H9 (cell line): Measurements from ENCODE around the gene STARD7. TPM values are rescaled to one million over a fixed set of nuclear protein-coding genes. Genes with fewer than 3 reads are reported as not detected.
A peak's percentile ranks its signal among the peaks of the same experiment; 100 is the strongest.

ENCODE experiments used
- DNase-seq: peaks from one replicate; pipeline ENCODE4 v3.0.0-alpha.2; 2017
- H2AFZ ChIP-seq: one replicate; pipeline ENCODE4 v1.6.1; 2013; ENCODE audit warnings: mild to moderate bottlenecking, low read length, control low read depth, moderate library complexity
- H2AK5ac ChIP-seq: 2 replicates; pipeline ENCODE4 v1.6.1; 2013; ENCODE audit warnings: low read length, control low read depth, mixed read lengths; ENCODE audit not compliant: insufficient read length
- H2BK120ac ChIP-seq: one replicate; pipeline ENCODE4 v1.6.1; 2013; ENCODE audit warnings: low read depth, mild to moderate bottlenecking, low read length, control low read depth, inconsistent platforms; ENCODE audit not compliant: poor library complexity, severe bottlenecking
- H2BK12ac ChIP-seq: 2 replicates; pipeline ENCODE4 v1.6.1; 2013; ENCODE audit warnings: low read length, control low read depth, mixed read lengths, low read depth; ENCODE audit not compliant: insufficient read length
- H2BK15ac ChIP-seq: 2 replicates; pipeline ENCODE4 v1.6.1; 2013; ENCODE audit warnings: low read depth, low read length, control low read depth
- H2BK20ac ChIP-seq: one replicate; pipeline ENCODE4 v1.6.1; 2013; ENCODE audit warnings: low read depth, mild to moderate bottlenecking, low read length, control low read depth, inconsistent platforms; ENCODE audit not compliant: poor library complexity, severe bottlenecking
- H2BK5ac ChIP-seq: 2 replicates; pipeline ENCODE4 v1.6.1; 2013; ENCODE audit warnings: low read length, control low read depth, mixed read lengths; ENCODE audit not compliant: insufficient read length
- H3K14ac ChIP-seq: 2 replicates; pipeline ENCODE4 v1.6.1; 2013; ENCODE audit warnings: low read length, control low read depth; ENCODE audit not compliant: insufficient read depth
- H3K18ac ChIP-seq: 2 replicates; pipeline ENCODE4 v1.6.1; 2013; ENCODE audit warnings: low read depth, mild to moderate bottlenecking, mixed read lengths, low read length, control low read depth; ENCODE audit not compliant: insufficient read length
- H3K23ac ChIP-seq: 2 replicates; pipeline ENCODE4 v1.6.1; 2013; ENCODE audit warnings: low read length, control low read depth, mixed read lengths, low read depth; ENCODE audit not compliant: insufficient read length
- H3K23me2 ChIP-seq: 2 replicates; pipeline ENCODE4 v1.6.1; 2013; ENCODE audit warnings: low read depth, mild to moderate bottlenecking, mixed read lengths, low read length, control low read depth; ENCODE audit not compliant: insufficient read length, poor library complexity, severe bottlenecking
- H3K27ac ChIP-seq: 2 replicates; pipeline ENCODE4 v1.5.1; 2013; ENCODE audit warnings: low read length, control low read depth, mixed read lengths, low read depth; ENCODE audit not compliant: insufficient read length
- H3K27me3 ChIP-seq: 2 replicates; pipeline ENCODE4 v1.6.1; 2013; ENCODE audit warnings: low read length, control low read depth, inconsistent platforms; ENCODE audit not compliant: insufficient read depth
- H3K4ac ChIP-seq: 2 replicates; pipeline ENCODE4 v1.6.1; 2013; ENCODE audit warnings: low read depth, mild to moderate bottlenecking, control low read depth, inconsistent platforms, low read length, moderate library complexity
- H3K4me1 ChIP-seq: 2 replicates; pipeline ENCODE4 v1.6.1; 2013; ENCODE audit warnings: low read length, control low read depth, inconsistent platforms; ENCODE audit not compliant: insufficient read depth
- H3K4me2 ChIP-seq: 2 replicates; pipeline ENCODE4 v1.6.1; 2013; ENCODE audit warnings: low read length, control low read depth, mixed read lengths; ENCODE audit not compliant: insufficient read length, insufficient read depth
- H3K56ac ChIP-seq: 2 replicates; pipeline ENCODE4 v1.6.1; 2013; ENCODE audit warnings: low read depth, mild to moderate bottlenecking, mixed read lengths, low read length, control low read depth; ENCODE audit not compliant: insufficient read length
- H3K79me1 ChIP-seq: 2 replicates; pipeline ENCODE4 v1.6.1; 2013; ENCODE audit warnings: low read depth, mild to moderate bottlenecking, moderate library complexity, low read length, control low read depth, inconsistent platforms; ENCODE audit not compliant: insufficient read depth, poor library complexity, severe bottlenecking
- H3K79me2 ChIP-seq: 2 replicates; pipeline ENCODE4 v1.6.1; 2013; ENCODE audit warnings: low read length, control low read depth, inconsistent platforms; ENCODE audit not compliant: insufficient read depth
- H3K9ac ChIP-seq: 2 replicates; pipeline ENCODE4 v1.6.1; 2013; ENCODE audit warnings: low read length, control low read depth, mixed read lengths; ENCODE audit not compliant: insufficient read length; ENCODE audit errors: extremely low read depth
- H3K9me3 ChIP-seq: one replicate; pipeline ENCODE4 v1.6.1; 2013; ENCODE audit warnings: low read depth, low read length, inconsistent platforms; ENCODE audit not compliant: control insufficient read depth
- H3T11ph ChIP-seq: one replicate; pipeline ENCODE4 v1.6.1; 2013; ENCODE audit warnings: mild to moderate bottlenecking, low read length, control low read depth, inconsistent platforms
- H4K20me1 ChIP-seq: one replicate; pipeline ENCODE4 v1.6.1; 2013; ENCODE audit not compliant: control insufficient read depth, insufficient read length, insufficient read depth
- H4K5ac ChIP-seq: 2 replicates; pipeline ENCODE4 v1.6.1; 2013; ENCODE audit warnings: low read depth, mild to moderate bottlenecking, mixed read lengths, low read length, control low read depth; ENCODE audit not compliant: insufficient read length
- H4K8ac ChIP-seq: replicated peaks from 2 replicates; pipeline ENCODE4 v1.6.1; 2013; ENCODE audit warnings: low read length, control low read depth, mixed read lengths, low read depth; ENCODE audit not compliant: insufficient read length
- H4K91ac ChIP-seq: 2 replicates; pipeline ENCODE4 v1.6.1; 2013; ENCODE audit warnings: low read depth, mild to moderate bottlenecking, moderate library complexity, mixed read lengths, low read length, control low read depth; ENCODE audit not compliant: insufficient read length
- H3K27ac Mint-ChIP-seq, 3 experiments: 2 replicates in 2 of 3; 3 replicates in 1 of 3; pipeline ENCODE4 v1.8.0; 2020 to 2021; ENCODE audit warnings: mixed read lengths in 3 of 3, mild to moderate bottlenecking in 1 of 3, moderate library complexity in 1 of 3
- H3K27me3 Mint-ChIP-seq: 2 replicates; pipeline ENCODE4 v1.8.0; 2021; ENCODE audit warnings: low read depth, mild to moderate bottlenecking, moderate library complexity, mixed read lengths
- H3K36me3 Mint-ChIP-seq, 3 experiments: 2 replicates in 2 of 3; 3 replicates in 1 of 3; pipeline ENCODE4 v1.8.0; 2020 to 2021; ENCODE audit warnings: low read depth in 3 of 3, mixed read lengths in 3 of 3; ENCODE audit not compliant: insufficient read depth in 1 of 3
- H3K4me1 Mint-ChIP-seq, 2 experiments: 2 replicates each; pipeline ENCODE4 v1.8.0; 2020; ENCODE audit warnings: mixed read lengths in 2 of 2
- H3K4me3 Mint-ChIP-seq, 2 experiments: 2 replicates in 1 of 2; 3 replicates in 1 of 2; pipeline ENCODE4 v1.8.0; 2020 to 2021; ENCODE audit warnings: mild to moderate bottlenecking in 2 of 2, mixed read lengths in 2 of 2, moderate library complexity in 1 of 2
- H3K9me3 Mint-ChIP-seq, 2 experiments: 2 replicates in 1 of 2; 3 replicates in 1 of 2; pipeline ENCODE4 v1.8.0; 2020; ENCODE audit warnings: mild to moderate bottlenecking in 2 of 2, mixed read lengths in 2 of 2, moderate library complexity in 1 of 2
- WGBS: extraction: QIAGEN DNeasy Blood & Tissue Kit; methylation state at CpG from one replicate; pipeline ENCODE4 v1.1.7; 2013; ENCODE audit warnings: missing lambda C conversion rate, low lambda C conversion rate, mixed read lengths; ENCODE audit not compliant: insufficient read length; ENCODE audit errors: extremely low coverage; 5-methylcytosine and 5-hydroxymethylcytosine counted together
- total RNA-seq: library from RNA; stranded (reverse); gene quantifications from 2 replicates; pipeline ENCODE4 v1.2.1, GENCODE V29; 2021
- TF ChIP-seq, protein P1 (sequence below): fragments of 200-600 bp; sonication (generic); conservative IDR thresholded peaks from 3 replicates; pipeline ENCODE4 v1.8.0; 2021; ENCODE audit warnings: antibody characterized with exemption, mild to moderate bottlenecking

Gene STARD7
- total RNA-seq, 1 experiment from 2014 or later, result 212 TPM

DNA sequence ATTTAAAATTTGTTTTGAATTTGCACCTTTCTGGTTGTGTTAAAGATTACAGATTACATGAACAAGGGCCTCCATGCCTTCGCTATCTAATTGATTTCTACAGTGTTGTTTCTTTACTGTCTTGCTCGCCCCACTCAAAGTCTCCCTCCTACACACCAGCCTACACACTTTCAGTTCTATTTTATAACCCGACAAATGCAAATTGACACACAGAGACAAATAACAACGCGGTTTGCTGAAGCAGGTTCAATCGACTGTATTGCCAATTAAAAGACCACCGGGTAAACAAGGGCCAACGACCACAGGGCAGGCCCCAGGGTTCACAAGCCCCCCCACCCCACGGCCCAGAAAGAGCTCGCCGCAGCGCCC is 869 bp downstream of the STARD7 start:
- Histone ChIP-seq H3K4me2 (peak overlapping the region; percentile 90), H3K18ac (peak overlapping the region; percentile 44), H3K9me3 (no peaks in the 10 kb centered on the region), H3K4ac (no peak overlapping the region), H2BK20ac (no peak overlapping the region), H2AFZ (no peak overlapping the region), H2BK15ac (no peak overlapping the region), H3T11ph (no peak overlapping the region), H2BK12ac (no peak overlapping the region), H3K27me3 (no peaks in the 10 kb centered on the region), H4K20me1 (no peaks in the 10 kb centered on the region), H3K14ac (peak overlapping the region; percentile 81; the same call in 1 of the 2 replicates), H3K56ac (no peak overlapping the region), H2BK5ac (no peak overlapping the region), H4K8ac (no peak overlapping the region), H3K23me2 (peaks cover 10% of the 10 kb centered on the region), H3K4me1 (peaks cover 6% of the 10 kb centered on the region; the same call in 1 of the 2 replicates), H4K91ac (no peak overlapping the region), H4K5ac (no peak overlapping the region), H3K79me2 (peaks cover 47% of the 10 kb centered on the region), H3K79me1 (no peaks in the 10 kb centered on the region), H3K9ac (peak overlapping the region; percentile 86), H3K27ac (no peak overlapping the region), H3K23ac (peak overlapping the region; percentile 26), H2AK5ac (no peak overlapping the region), H2BK120ac (no peak overlapping the region)
- TF ChIP-seq, protein P1, sequence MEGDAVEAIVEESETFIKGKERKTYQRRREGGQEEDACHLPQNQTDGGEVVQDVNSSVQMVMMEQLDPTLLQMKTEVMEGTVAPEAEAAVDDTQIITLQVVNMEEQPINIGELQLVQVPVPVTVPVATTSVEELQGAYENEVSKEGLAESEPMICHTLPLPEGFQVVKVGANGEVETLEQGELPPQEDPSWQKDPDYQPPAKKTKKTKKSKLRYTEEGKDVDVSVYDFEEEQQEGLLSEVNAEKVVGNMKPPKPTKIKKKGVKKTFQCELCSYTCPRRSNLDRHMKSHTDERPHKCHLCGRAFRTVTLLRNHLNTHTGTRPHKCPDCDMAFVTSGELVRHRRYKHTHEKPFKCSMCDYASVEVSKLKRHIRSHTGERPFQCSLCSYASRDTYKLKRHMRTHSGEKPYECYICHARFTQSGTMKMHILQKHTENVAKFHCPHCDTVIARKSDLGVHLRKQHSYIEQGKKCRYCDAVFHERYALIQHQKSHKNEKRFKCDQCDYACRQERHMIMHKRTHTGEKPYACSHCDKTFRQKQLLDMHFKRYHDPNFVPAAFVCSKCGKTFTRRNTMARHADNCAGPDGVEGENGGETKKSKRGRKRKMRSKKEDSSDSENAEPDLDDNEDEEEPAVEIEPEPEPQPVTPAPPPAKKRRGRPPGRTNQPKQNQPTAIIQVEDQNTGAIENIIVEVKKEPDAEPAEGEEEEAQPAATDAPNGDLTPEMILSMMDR, result no peak
- no peak for DNase-seq
- Mint-ChIP-seq H3K36me3 (peaks cover 9 to 17% (median 15%) of the 10 kb centered on the region in 3 experiments; a peak in 6 of 7 replicates), H3K9me3 (peaks cover 0 to 3% of the 10 kb centered on the region in 2 experiments; a peak in 2 of 5 replicates), H3K4me3 (peak overlapping the region; percentile 82 to 99), H3K4me1 (peaks cover 51 to 54% of the 10 kb centered on the region in 2 experiments), H3K27ac (peak overlapping the region; percentile 21 to 91 (median 76); a peak in 6 of 7 replicates), H3K27me3 (no peaks in the 10 kb centered on the region)
- no CpG with 5 or more reads among the region's 12 CpGs for WGBS
